Measurements from ENCODE around the gene SEPTIN7.

Gene SEPTIN7

GRCh38 chr7:35818513-35818912 lies 17.7 kb downstream of the SEPTIN7 start:
- H3K9me3 ChIP-seq (ENCODE audit: low read length): peaks cover 56% of the 10 kb centered on the region
- no peaks in the 10 kb centered on the region for H3K4me1 ChIP-seq (ENCODE audit: insufficient read depth, low read length, severe bottlenecking)
- H3K27ac ChIP-seq (ENCODE audit: low read depth, low read length, poor library complexity, severe bottlenecking): no peak overlapping the region
- H3K4me2 ChIP-seq (ENCODE audit: low read length): no peak overlapping the region
- peaks cover 100% of the 10 kb centered on the region for H3K79me2 ChIP-seq (ENCODE audit: insufficient read depth, low read length)
- no peak overlapping the region for H3K4me3 ChIP-seq (ENCODE audit: low read depth, low read length, poor library complexity, severe bottlenecking)
- H2AFZ ChIP-seq (ENCODE audit: low read length): no peak overlapping the region
- H4K20me1 ChIP-seq (ENCODE audit: insufficient read depth, low read length): peaks cover 6% of the 10 kb centered on the region
- no peaks in the 10 kb centered on the region for H3K27me3 ChIP-seq (ENCODE audit: insufficient read depth, low read length)
- H3K9me2 ChIP-seq (ENCODE audit: low read depth, low read length): no peaks in the 10 kb centered on the region
- TF ChIP-seq EZH2 (IDR thresholded peaks at IDR 0.05; ENCODE audit: borderline replicate concordance, low read length) (no peak), CTCF (IDR thresholded peaks at IDR 0.05; ENCODE audit: low read length) (no peak; the same call in 1 of the 2 replicates)
- no peaks in the 10 kb centered on the region for H3F3A ChIP-seq (ENCODE audit: insufficient read depth, low read length)
- H3K9ac ChIP-seq (ENCODE audit: low read length): no peak overlapping the region
- peaks cover 50% of the 10 kb centered on the region for H3K36me3 ChIP-seq (ENCODE audit: insufficient read depth, low read length)

GRCh38 chr7:35819310-35819709 lies 18.5 kb downstream of the SEPTIN7 start:
- Histone ChIP-seq H2AFZ (ENCODE audit: low read length) (no peak overlapping the region), H3K4me3 (ENCODE audit: low read depth, low read length, poor library complexity, severe bottlenecking) (no peak overlapping the region), H3K27me3 (ENCODE audit: insufficient read depth, low read length) (no peaks in the 10 kb centered on the region), H3F3A (ENCODE audit: insufficient read depth, low read length) (no peaks in the 10 kb centered on the region), H3K9me2 (ENCODE audit: low read depth, low read length) (no peaks in the 10 kb centered on the region), H3K4me2 (ENCODE audit: low read length) (no peak overlapping the region), H3K4me1 (ENCODE audit: insufficient read depth, low read length, severe bottlenecking) (no peaks in the 10 kb centered on the region), H3K79me2 (ENCODE audit: insufficient read depth, low read length) (peaks cover 100% of the 10 kb centered on the region), H3K36me3 (ENCODE audit: insufficient read depth, low read length) (peaks cover 46% of the 10 kb centered on the region), H3K9me3 (ENCODE audit: low read length) (peaks cover 55% of the 10 kb centered on the region), H3K9ac (ENCODE audit: low read length) (no peak overlapping the region), H3K27ac (ENCODE audit: low read depth, low read length, poor library complexity, severe bottlenecking) (no peak overlapping the region), H4K20me1 (ENCODE audit: insufficient read depth, low read length) (peaks cover 7% of the 10 kb centered on the region)
- no peak for TF ChIP-seq CTCF (IDR thresholded peaks at IDR 0.05; ENCODE audit: low read length)
- TF ChIP-seq EZH2 (IDR thresholded peaks at IDR 0.05; ENCODE audit: borderline replicate concordance, low read length): no peak

- Histone ChIP-seq H3K9me3 (ENCODE audit: low read length) (peaks cover 51% of the 10 kb centered on the region), H3F3A (ENCODE audit: insufficient read depth, low read length) (no peaks in the 10 kb centered on the region), H3K4me1 (ENCODE audit: insufficient read depth, low read length, severe bottlenecking) (no peaks in the 10 kb centered on the region), H2AFZ (ENCODE audit: low read length) (no peak overlapping the region), H3K4me2 (ENCODE audit: low read length) (no peak overlapping the region), H3K79me2 (ENCODE audit: insufficient read depth, low read length) (peaks cover 100% of the 10 kb centered on the region), H3K27ac (ENCODE audit: low read depth, low read length, poor library complexity, severe bottlenecking) (no peak overlapping the region), H3K9me2 (ENCODE audit: low read depth, low read length) (no peaks in the 10 kb centered on the region), H4K20me1 (ENCODE audit: insufficient read depth, low read length) (peaks cover 10% of the 10 kb centered on the region), H3K36me3 (ENCODE audit: insufficient read depth, low read length) (peaks cover 44% of the 10 kb centered on the region), H3K27me3 (ENCODE audit: insufficient read depth, low read length) (no peaks in the 10 kb centered on the region), H3K9ac (ENCODE audit: low read length) (no peak overlapping the region), H3K4me3 (ENCODE audit: low read depth, low read length, poor library complexity, severe bottlenecking) (no peak overlapping the region)
- no peak for TF ChIP-seq CTCF (IDR thresholded peaks at IDR 0.05; ENCODE audit: low read length)
These were observed 19.3 kb downstream of the SEPTIN7 start for GRCh38 chr7:35819954-35820703.

All from OCI-LY1 (cell line).